K562 (cell line): ENCODE data around the gene ATG10. TPM values are rescaled to one million over a fixed set of nuclear protein-coding genes. Genes with fewer than 3 reads are reported as not detected.

Experiments used
- BCOR ChIP-seq: fragments of 450-650 bp; IDR thresholded peaks from 2 replicates; pipeline ENCODE4 v1.6.1; 2016
- BHLHE40 ChIP-seq: IDR thresholded peaks from 2 replicates; pipeline ENCODE4 v1.6.1; 2011; ENCODE audit warnings: low read length, improper control_type of control experiment
- EP400 ChIP-seq: fragments of 450-650 bp; IDR thresholded peaks from 2 replicates; pipeline ENCODE4 v1.6.1; 2017; ENCODE audit warnings: antibody characterized with exemption, mild to moderate bottlenecking, moderate library complexity
- ERF ChIP-seq: fragments of 450-650 bp; formaldehyde crosslinking; IDR thresholded peaks from 2 replicates; pipeline ENCODE4 v1.4.0; 2020; ENCODE audit warnings: mild to moderate bottlenecking, mixed read lengths
- EWSR1 ChIP-seq: fragments of 450-650 bp; IDR thresholded peaks from 2 replicates; pipeline ENCODE4 v1.6.1; 2018; ENCODE audit warnings: borderline replicate concordance, mild to moderate bottlenecking, low read depth, moderate library complexity; ENCODE audit not compliant: partially characterized antibody
- FOXJ2 ChIP-seq: fragments of 200-800 bp; sonication (Bioruptor generic); IDR thresholded peaks from 2 replicates; pipeline ENCODE4 v1.6.1; 2016; ENCODE audit warnings: missing genetic modification characterization, missing compliant biosample characterization
- HMG20A ChIP-seq: fragments of 450-650 bp; formaldehyde crosslinking; conservative IDR thresholded peaks from 2 replicates; pipeline ENCODE4 v1.4.0; 2020; ENCODE audit warnings: mild to moderate bottlenecking, mixed read lengths
- KLF16 ChIP-seq: IDR thresholded peaks from 2 replicates; pipeline ENCODE4 v1.6.1; 2016; ENCODE audit warnings: antibody characterized with exemption
- MAFG ChIP-seq: fragments of 450-650 bp; conservative IDR thresholded peaks from 2 replicates; pipeline ENCODE4 v1.6.1; 2016; ENCODE audit warnings: missing genetic modification characterization, missing compliant biosample characterization
- MBD2 ChIP-seq: sonication (generic); IDR thresholded peaks from 2 replicates; pipeline ENCODE4 v1.6.1; 2016; ENCODE audit warnings: low read depth, borderline replicate concordance
- MED1 ChIP-seq: sonication (generic); formaldehyde crosslinking; IDR thresholded peaks from 2 replicates; pipeline ENCODE4 v1.8.1; 2023; ENCODE audit warnings: missing genetic modification reagents, borderline replicate concordance
- NCOA2 ChIP-seq, 2 experiments: fragments of 450-650 bp; IDR thresholded peaks; 2 replicates each; pipeline ENCODE4 v1.6.1; 2018; ENCODE audit warnings: mild to moderate bottlenecking in 2 of 2, moderate library complexity in 1 of 2; ENCODE audit not compliant: partially characterized antibody in 2 of 2
- PHF8 ChIP-seq: fragments of 200-600 bp; sonication (generic); IDR thresholded peaks from 2 replicates; pipeline ENCODE4 v1.6.1; 2012; ENCODE audit warnings: mixed run types, mild to moderate bottlenecking, inconsistent platforms, low read length, moderate library complexity, borderline replicate concordance
- TEAD1 ChIP-seq, 2 experiments: fragments of 450-650 bp in 1 of 2; sonication (generic) in 1 of 2; formaldehyde crosslinking; IDR thresholded peaks; 2 replicates each; pipeline versions ENCODE4 v1.4.0 to v1.8.0; 2020 to 2022; ENCODE audit warnings: mild to moderate bottlenecking in 2 of 2, missing genetic modification reagents in 1 of 2
- ZBTB1 ChIP-seq: sonication (generic); formaldehyde crosslinking; IDR thresholded peaks from 2 replicates; pipeline ENCODE4 v1.8.1; 2023; ENCODE audit warnings: missing genetic modification reagents, low read depth, mild to moderate bottlenecking, borderline replicate concordance
- ZNF224 ChIP-seq: sonication (generic); formaldehyde crosslinking; IDR thresholded peaks from 2 replicates; pipeline ENCODE4 v1.8.0; 2022; ENCODE audit warnings: mild to moderate bottlenecking, missing genetic modification reagents
- ZNF507 ChIP-seq: conservative IDR thresholded peaks from 2 replicates; pipeline ENCODE4 v1.6.1; 2017; ENCODE audit warnings: missing genetic modification characterization, missing compliant biosample characterization
- ZNF583 ChIP-seq: fragments of 250-450 bp; sonication (Bioruptor Pico); IDR thresholded peaks from 2 replicates; pipeline ENCODE4 v1.4.0; 2020
- ZNF76 ChIP-seq: fragments of 250-450 bp; sonication (Bioruptor Pico); IDR thresholded peaks from 2 replicates; pipeline ENCODE4 v1.4.0; 2020; ENCODE audit warnings: mild to moderate bottlenecking, moderate library complexity, borderline replicate concordance
- polyA plus RNA-seq, 8 experiments: library from polyadenylated mRNA; depleted of rRNA in 4 of 8; stranded (reverse) in 5 of 8; unstranded in 3 of 8; fragments of >200 nt; fragmentation: Nextera tagmentation in 2 of 8; fragmentation: Illumina TruSeq in 1 of 8; extraction: Ambion mirVana in 2 of 8; extraction: Trizol in 1 of 8; gene quantifications; 2 replicates each; pipeline versions ENCODE4 v1.2.1 to v1.2.3, GENCODE V29; 2011 to 2014; ENCODE audit warnings: inconsistent platforms in 1 of 8, missing spikeins in 1 of 8
- total RNA-seq, 7 experiments: library from RNA; depleted of rRNA in 6 of 7; stranded (reverse); fragments of >200 nt in 6 of 7; fragmentation: Illumina TruSeq in 2 of 7; extraction: Trizol in 2 of 7; gene quantifications; 2 replicates each; pipeline versions ENCODE4 v1.2.1 to v1.2.3, GENCODE V29; 2011 to 2021; ENCODE audit warnings: low replicate concordance in 1 of 7
- TF ChIP-seq, protein P1 (sequence below): IDR thresholded peaks from 3 replicates; pipeline ENCODE4 v1.6.1; 2011; ENCODE audit warnings: borderline replicate concordance, mild to moderate bottlenecking, moderate library complexity; ENCODE audit not compliant: insufficient read length; ENCODE audit errors: extremely low read depth
- TF ChIP-seq, protein P2 (sequence below): sonication (generic); formaldehyde crosslinking; IDR thresholded peaks from 2 replicates; pipeline ENCODE4 v1.8.0; 2022; ENCODE audit warnings: mild to moderate bottlenecking, missing genetic modification reagents

Gene ATG10
- total and polyA plus RNA-seq, 9 of the 15 experiments (the other 6 are each of a cell fraction or from before 2014, with no cell fraction given), result 7.0 to 18.8 (median 14.6) TPM

DNA sequence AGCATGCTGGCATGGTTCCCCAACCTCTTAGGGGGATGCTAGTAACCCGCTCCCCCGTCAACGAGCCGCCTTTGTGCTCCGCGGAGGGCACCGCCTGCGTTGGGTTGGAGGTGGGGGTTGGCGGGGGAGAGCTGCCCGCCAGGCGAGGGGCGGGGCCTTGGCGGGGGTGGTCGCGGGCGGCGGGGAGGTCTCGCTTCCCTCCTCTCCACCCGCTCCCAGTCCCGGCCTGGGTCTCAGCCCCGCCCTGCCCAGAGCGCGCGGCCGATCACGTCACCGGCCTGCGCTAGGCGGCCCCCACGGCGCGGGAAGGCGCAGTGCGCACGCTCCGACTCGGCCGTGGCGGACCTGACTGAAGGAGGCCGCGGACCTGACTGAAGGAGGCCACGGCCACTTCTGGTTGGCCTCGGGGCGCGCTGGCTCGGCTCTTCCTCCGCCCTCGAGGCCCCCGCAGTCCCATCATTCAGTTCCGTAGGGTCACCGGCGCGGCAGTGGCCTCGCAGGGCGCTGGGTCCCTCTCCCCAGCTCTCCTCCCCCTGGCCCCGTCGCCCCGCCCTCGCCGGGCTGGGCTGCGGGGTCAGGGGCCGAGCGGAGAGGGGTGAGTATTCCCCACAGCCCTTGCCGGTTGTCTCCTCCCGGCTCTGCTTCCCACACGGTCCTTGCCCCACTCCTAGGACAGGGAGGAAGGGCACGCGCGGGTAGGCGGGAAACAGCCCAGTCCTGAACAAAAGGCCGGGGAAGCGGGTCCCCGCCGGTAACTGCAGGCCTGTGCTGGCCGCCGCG lies at the start of gene ATG10 (continued):
- TF ChIP-seq NCOA2 (IDR thresholded peaks at IDR 0.05; ENCODE audit: partially characterized antibody in 2 of 2) (no peak), ZNF507 (tag) (no peak), ZNF224 (CRISPR knock-in tag) (peak; percentile 60; the same call in 1 of the 2 replicates), ZNF76 (peak; percentile 72), PHF8 (peak; percentile 100), ERF (CRISPR knock-in tag) (peak; percentile 88; the same call in 1 of the 2 replicates), ZBTB1 (CRISPR knock-in tag) (peak; percentile 64; the same call in 1 of the 2 replicates), TEAD1 (CRISPR knock-in tag; IDR thresholded peaks at IDR 0.05) (peak in 1 of 2 experiments; percentile 96; a peak in 3 of 4 replicates), ZNF583 (CRISPR knock-in tag) (0 out of 2 replicates have a peak, but pooled peaks have one; percentile 58), MED1 (CRISPR knock-in tag) (no peak), MBD2 (peak; percentile 29; the same call in 1 of the 2 replicates), FOXJ2 (tag) (no peak), BCOR (0 out of 2 replicates have a peak, but pooled peaks have one; percentile 42), HMG20A (CRISPR knock-in tag) (no peak), MAFG (tag) (no peak), BHLHE40 (no peak; the same call in 1 of the 2 replicates), EP400 (peak; percentile 89), KLF16 (peak; percentile 72), EWSR1 (no peak)
- TF ChIP-seq, protein P1, sequence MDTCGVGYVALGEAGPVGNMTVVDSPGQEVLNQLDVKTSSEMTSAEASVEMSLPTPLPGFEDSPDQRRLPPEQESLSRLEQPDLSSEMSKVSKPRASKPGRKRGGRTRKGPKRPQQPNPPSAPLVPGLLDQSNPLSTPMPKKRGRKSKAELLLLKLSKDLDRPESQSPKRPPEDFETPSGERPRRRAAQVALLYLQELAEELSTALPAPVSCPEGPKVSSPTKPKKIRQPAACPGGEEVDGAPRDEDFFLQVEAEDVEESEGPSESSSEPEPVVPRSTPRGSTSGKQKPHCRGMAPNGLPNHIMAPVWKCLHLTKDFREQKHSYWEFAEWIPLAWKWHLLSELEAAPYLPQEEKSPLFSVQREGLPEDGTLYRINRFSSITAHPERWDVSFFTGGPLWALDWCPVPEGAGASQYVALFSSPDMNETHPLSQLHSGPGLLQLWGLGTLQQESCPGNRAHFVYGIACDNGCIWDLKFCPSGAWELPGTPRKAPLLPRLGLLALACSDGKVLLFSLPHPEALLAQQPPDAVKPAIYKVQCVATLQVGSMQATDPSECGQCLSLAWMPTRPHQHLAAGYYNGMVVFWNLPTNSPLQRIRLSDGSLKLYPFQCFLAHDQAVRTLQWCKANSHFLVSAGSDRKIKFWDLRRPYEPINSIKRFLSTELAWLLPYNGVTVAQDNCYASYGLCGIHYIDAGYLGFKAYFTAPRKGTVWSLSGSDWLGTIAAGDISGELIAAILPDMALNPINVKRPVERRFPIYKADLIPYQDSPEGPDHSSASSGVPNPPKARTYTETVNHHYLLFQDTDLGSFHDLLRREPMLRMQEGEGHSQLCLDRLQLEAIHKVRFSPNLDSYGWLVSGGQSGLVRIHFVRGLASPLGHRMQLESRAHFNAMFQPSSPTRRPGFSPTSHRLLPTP, result no peak
- TF ChIP-seq, protein P2, sequence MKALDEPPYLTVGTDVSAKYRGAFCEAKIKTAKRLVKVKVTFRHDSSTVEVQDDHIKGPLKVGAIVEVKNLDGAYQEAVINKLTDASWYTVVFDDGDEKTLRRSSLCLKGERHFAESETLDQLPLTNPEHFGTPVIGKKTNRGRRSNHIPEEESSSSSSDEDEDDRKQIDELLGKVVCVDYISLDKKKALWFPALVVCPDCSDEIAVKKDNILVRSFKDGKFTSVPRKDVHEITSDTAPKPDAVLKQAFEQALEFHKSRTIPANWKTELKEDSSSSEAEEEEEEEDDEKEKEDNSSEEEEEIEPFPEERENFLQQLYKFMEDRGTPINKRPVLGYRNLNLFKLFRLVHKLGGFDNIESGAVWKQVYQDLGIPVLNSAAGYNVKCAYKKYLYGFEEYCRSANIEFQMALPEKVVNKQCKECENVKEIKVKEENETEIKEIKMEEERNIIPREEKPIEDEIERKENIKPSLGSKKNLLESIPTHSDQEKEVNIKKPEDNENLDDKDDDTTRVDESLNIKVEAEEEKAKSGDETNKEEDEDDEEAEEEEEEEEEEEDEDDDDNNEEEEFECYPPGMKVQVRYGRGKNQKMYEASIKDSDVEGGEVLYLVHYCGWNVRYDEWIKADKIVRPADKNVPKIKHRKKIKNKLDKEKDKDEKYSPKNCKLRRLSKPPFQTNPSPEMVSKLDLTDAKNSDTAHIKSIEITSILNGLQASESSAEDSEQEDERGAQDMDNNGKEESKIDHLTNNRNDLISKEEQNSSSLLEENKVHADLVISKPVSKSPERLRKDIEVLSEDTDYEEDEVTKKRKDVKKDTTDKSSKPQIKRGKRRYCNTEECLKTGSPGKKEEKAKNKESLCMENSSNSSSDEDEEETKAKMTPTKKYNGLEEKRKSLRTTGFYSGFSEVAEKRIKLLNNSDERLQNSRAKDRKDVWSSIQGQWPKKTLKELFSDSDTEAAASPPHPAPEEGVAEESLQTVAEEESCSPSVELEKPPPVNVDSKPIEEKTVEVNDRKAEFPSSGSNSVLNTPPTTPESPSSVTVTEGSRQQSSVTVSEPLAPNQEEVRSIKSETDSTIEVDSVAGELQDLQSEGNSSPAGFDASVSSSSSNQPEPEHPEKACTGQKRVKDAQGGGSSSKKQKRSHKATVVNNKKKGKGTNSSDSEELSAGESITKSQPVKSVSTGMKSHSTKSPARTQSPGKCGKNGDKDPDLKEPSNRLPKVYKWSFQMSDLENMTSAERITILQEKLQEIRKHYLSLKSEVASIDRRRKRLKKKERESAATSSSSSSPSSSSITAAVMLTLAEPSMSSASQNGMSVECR (CRISPR knock-in tag), result peak; percentile 92
